ENCODE measurements around the gene GPA33. TPM values are rescaled to one million over a fixed set of nuclear protein-coding genes. Genes with fewer than 3 reads are reported as not detected.

Gene GPA33
- polyA plus RNA-seq, 1 of the 3 experiments (the other 2 are of a cell fraction) = not detected

DNA sequence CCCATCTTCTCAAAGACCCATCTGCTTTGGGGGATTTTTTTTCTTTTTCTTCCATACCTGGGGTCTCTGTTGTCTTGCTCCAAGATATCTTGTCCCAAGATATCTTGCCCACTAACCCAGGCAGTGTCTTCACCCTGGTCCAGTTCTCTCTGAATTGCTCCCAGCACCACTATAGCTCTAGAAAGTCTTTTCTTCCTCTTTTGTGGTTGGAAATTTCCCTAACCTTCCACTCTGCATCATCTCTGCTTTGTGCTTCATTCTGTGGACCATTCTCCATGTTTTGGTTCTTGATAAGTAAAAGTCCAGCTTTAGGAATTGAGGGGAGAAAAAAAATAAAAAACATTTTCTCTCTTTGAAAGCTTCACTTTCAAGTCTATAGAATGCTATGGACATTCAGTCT is 24.5 kb upstream of the GPA33 start:
- Histone ChIP-seq H3K36me3 (replicated peaks in 1 of 2; ENCODE audit: control insufficient read depth in 1 of 2, insufficient read depth in 2 of 2, low read length in 1 of 2) (no peaks in the 10 kb centered on the region), H3K27ac (ENCODE audit: low read depth in 2 of 2, low read length in 1 of 2) (no peak overlapping the region), H3K9me2 (no peaks in the 10 kb centered on the region), H3K4me3 (ENCODE audit: low read depth in 2 of 2, low read length in 1 of 2) (no peak overlapping the region), H3K27me3 (ENCODE audit: insufficient read depth) (0 out of 2 replicates have a peak, but pooled peaks cover under 1% of the 10 kb centered on the region), H3F3A (replicated peaks; ENCODE audit: insufficient read depth) (no peaks in the 10 kb centered on the region), H2AFZ (ENCODE audit: low read depth) (no peak overlapping the region), H3K9me3 (no peaks in the 10 kb centered on the region), H3K4me1 (ENCODE audit: control insufficient read depth in 1 of 2, insufficient read depth in 2 of 2, low read depth in 1 of 2, low read length in 1 of 2) (no peaks in the 10 kb centered on the region), H4K20me1 (ENCODE audit: insufficient read depth) (no peaks in the 10 kb centered on the region), H3K4me2 (no peak overlapping the region), H3K79me2 (ENCODE audit: insufficient read depth) (no peaks in the 10 kb centered on the region), H3K9ac (no peak overlapping the region)
- no peak for DNase-seq
- POLR2A ChIA-PET = no interaction called here
- no peak for TF ChIP-seq POLR2AphosphoS5 (IDR thresholded peaks at IDR 0.05; ENCODE audit: low read depth, low read length)
- no peak for TF ChIP-seq EP300 (IDR thresholded peaks at IDR 0.05; ENCODE audit: borderline replicate concordance in 1 of 2, low read depth in 1 of 2, low read length in 1 of 2)
- TF ChIP-seq, protein P1, sequence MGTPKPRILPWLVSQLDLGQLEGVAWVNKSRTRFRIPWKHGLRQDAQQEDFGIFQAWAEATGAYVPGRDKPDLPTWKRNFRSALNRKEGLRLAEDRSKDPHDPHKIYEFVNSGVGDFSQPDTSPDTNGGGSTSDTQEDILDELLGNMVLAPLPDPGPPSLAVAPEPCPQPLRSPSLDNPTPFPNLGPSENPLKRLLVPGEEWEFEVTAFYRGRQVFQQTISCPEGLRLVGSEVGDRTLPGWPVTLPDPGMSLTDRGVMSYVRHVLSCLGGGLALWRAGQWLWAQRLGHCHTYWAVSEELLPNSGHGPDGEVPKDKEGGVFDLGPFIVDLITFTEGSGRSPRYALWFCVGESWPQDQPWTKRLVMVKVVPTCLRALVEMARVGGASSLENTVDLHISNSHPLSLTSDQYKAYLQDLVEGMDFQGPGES (IDR thresholded peaks at IDR 0.05; ENCODE audit: low read depth, low read length) = no peak
- CTCF ChIA-PET = no interaction called here

DNA sequence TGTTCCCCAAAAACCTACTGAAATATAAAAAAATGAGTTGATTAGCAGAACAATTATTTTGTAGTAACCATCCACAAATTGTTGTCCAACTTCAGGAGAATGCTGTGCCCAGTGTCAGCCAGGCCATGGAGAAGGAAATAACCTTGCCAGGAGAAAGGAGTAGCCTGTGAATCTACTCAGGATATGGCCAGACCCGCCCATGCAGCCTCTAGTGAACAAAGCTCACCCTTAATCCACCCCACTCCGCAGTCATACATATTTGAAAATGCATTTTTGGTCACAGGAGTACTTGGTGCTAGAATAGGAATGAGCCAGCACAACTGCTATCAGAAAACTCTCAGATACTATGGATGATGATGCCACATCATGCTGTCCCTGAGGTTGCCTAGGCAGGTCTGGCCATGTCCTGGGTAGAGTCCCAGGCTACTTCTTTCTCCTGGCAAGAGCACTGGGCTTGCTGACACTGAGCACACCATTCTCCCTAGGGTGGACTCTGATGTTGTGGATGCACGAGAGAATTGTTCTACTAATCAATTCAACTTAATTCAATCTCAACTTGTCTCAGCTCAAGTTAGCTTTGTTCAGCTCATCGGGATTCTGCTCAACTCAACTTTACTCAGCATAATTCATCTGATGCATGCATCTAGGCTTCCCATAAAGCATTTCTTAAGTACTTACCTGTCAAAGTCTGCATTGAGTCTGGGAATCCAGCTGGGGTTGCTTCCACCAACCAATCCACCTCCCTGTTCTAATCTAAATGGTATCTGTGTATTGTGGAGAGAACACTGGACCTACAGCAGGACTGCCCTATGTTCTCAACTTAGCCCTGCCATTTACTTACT is 21.9 kb upstream of the GPA33 start:
- H3F3A ChIP-seq (replicated peaks; ENCODE audit: insufficient read depth) = no peaks in the 10 kb centered on the region
- H2AFZ ChIP-seq (ENCODE audit: low read depth) = no peak overlapping the region
- CTCF ChIA-PET = no interaction called here
- no peak overlapping the region for H3K9ac ChIP-seq
- 15% methylated on average over 4 of the region's 4 CpGs for WGBS (ENCODE audit: low lambda C conversion rate)
- no peaks in the 10 kb centered on the region for H4K20me1 ChIP-seq (ENCODE audit: insufficient read depth)
- no peaks in the 10 kb centered on the region for H3K9me3 ChIP-seq
- POLR2A ChIA-PET = no interaction called here
- H3K36me3 ChIP-seq (replicated peaks in 1 of 2; ENCODE audit: control insufficient read depth in 1 of 2, insufficient read depth in 2 of 2, low read length in 1 of 2) = no peaks in the 10 kb centered on the region
- H3K27me3 ChIP-seq (ENCODE audit: insufficient read depth) = no peaks in the 10 kb centered on the region
- H3K27ac ChIP-seq (ENCODE audit: low read depth in 2 of 2, low read length in 1 of 2) = no peak overlapping the region
- H3K4me3 ChIP-seq (ENCODE audit: low read depth in 2 of 2, low read length in 1 of 2) = no peak overlapping the region
- H3K79me2 ChIP-seq (ENCODE audit: insufficient read depth) = no peaks in the 10 kb centered on the region
- no peaks in the 10 kb centered on the region for H3K9me2 ChIP-seq
- no peaks in the 10 kb centered on the region for H3K4me1 ChIP-seq (ENCODE audit: control insufficient read depth in 1 of 2, insufficient read depth in 2 of 2, low read depth in 1 of 2, low read length in 1 of 2)
- TF ChIP-seq, protein P2, sequence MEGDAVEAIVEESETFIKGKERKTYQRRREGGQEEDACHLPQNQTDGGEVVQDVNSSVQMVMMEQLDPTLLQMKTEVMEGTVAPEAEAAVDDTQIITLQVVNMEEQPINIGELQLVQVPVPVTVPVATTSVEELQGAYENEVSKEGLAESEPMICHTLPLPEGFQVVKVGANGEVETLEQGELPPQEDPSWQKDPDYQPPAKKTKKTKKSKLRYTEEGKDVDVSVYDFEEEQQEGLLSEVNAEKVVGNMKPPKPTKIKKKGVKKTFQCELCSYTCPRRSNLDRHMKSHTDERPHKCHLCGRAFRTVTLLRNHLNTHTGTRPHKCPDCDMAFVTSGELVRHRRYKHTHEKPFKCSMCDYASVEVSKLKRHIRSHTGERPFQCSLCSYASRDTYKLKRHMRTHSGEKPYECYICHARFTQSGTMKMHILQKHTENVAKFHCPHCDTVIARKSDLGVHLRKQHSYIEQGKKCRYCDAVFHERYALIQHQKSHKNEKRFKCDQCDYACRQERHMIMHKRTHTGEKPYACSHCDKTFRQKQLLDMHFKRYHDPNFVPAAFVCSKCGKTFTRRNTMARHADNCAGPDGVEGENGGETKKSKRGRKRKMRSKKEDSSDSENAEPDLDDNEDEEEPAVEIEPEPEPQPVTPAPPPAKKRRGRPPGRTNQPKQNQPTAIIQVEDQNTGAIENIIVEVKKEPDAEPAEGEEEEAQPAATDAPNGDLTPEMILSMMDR (IDR thresholded peaks at IDR 0.05) = no peak
- TF ChIP-seq, protein P1 (IDR thresholded peaks at IDR 0.05; ENCODE audit: low read depth, low read length) = no peak
- TF ChIP-seq, protein P3, sequence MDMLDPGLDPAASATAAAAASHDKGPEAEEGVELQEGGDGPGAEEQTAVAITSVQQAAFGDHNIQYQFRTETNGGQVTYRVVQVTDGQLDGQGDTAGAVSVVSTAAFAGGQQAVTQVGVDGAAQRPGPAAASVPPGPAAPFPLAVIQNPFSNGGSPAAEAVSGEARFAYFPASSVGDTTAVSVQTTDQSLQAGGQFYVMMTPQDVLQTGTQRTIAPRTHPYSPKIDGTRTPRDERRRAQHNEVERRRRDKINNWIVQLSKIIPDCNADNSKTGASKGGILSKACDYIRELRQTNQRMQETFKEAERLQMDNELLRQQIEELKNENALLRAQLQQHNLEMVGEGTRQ (IDR thresholded peaks at IDR 0.05; ENCODE audit: borderline replicate concordance, low read depth, low read length) = no peak
- TF ChIP-seq SIN3A (IDR thresholded peaks at IDR 0.05; ENCODE audit: borderline replicate concordance, low read depth, low read length) = no peak
- TF ChIP-seq NFIC (IDR thresholded peaks at IDR 0.05; ENCODE audit: borderline replicate concordance) = no peak
- TF ChIP-seq NRF1 (IDR thresholded peaks at IDR 0.05; ENCODE audit: low read depth, low read length) = no peak
- TF ChIP-seq MEF2A (IDR thresholded peaks at IDR 0.05; ENCODE audit: borderline replicate concordance, low read depth) = no peak
- TF ChIP-seq, protein P4, sequence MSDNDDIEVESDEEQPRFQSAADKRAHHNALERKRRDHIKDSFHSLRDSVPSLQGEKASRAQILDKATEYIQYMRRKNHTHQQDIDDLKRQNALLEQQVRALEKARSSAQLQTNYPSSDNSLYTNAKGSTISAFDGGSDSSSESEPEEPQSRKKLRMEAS (IDR thresholded peaks at IDR 0.05; ENCODE audit: low read depth) = no peak
- DNase-seq = no peak
- no peak overlapping the region for H3K4me2 ChIP-seq

Data from SK-N-SH (cell line).